GM12878 (cell line): ENCODE measurements around the gene DPP4.

ENCODE experiments used
- FOS ChIP-seq: IDR thresholded peaks from 3 replicates; pipeline ENCODE4 v1.6.1; 2011; ENCODE audit warnings: borderline replicate concordance; ENCODE audit not compliant: insufficient read length; ENCODE audit errors: extremely low read depth
- MTA2 ChIP-seq: fragments of 450-650 bp; IDR thresholded peaks from 2 replicates; pipeline ENCODE4 v1.6.1; 2016; ENCODE audit warnings: low read depth, mild to moderate bottlenecking, moderate library complexity
- NFIC ChIP-seq: IDR thresholded peaks from 2 replicates; pipeline ENCODE4 v1.6.1; 2012; ENCODE audit warnings: low read depth, mild to moderate bottlenecking, inconsistent platforms, low read length, moderate library complexity
- TAF1 ChIP-seq: IDR thresholded peaks from 2 replicates; pipeline ENCODE4 v1.6.1; 2011; ENCODE audit warnings: mild to moderate bottlenecking, low read depth, low read length, borderline replicate concordance

- TF ChIP-seq NFIC (no peak), TAF1 (no peak), FOS (no peak), MTA2 (no peak)
Observed at GRCh38 chr2:162113776-162114168, 39.8 kb upstream of the DPP4 start.
